Fibroblast of skin of right biceps (primary cell): Measurements from ENCODE around the gene ZEB1.
"Not testable (repeated sequence)": the region's sequence is repeated elsewhere in the genome, so short reads cannot be mapped to it uniquely, and the experiment has no call there.

Source experiments
- DNase-seq: peaks from one replicate; pipeline ENCODE4 v3.0.0-alpha.2; 2013

Gene ZEB1

DNA sequence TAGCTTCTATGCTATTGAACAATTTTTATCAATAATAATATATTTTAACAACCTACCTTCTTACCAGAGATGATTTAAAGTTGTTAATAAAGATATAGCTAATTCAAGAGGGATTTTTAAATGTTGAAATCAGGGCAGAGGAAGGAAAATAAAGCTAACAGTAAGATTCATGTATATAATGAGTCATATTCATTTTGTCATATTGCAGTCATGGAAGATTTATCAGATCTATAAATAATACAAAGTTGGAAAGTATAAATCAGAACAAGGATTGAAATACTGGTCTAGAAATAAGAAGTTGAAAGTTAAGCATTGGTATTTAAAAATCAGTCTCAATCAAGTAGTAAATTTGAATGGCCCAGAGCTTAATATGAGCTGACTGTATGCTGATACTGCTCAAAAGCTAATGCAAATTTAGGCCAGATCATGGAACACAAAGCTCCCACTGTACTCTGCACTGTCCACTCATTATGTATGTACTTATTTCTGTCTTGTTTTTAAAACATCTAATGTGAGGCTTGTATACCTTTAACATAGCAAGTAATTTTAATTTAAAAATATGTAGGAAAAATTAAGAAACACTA lies 196.9 kb downstream of the ZEB1 start:
- peak; percentile 17 for DNase-seq

DNA sequence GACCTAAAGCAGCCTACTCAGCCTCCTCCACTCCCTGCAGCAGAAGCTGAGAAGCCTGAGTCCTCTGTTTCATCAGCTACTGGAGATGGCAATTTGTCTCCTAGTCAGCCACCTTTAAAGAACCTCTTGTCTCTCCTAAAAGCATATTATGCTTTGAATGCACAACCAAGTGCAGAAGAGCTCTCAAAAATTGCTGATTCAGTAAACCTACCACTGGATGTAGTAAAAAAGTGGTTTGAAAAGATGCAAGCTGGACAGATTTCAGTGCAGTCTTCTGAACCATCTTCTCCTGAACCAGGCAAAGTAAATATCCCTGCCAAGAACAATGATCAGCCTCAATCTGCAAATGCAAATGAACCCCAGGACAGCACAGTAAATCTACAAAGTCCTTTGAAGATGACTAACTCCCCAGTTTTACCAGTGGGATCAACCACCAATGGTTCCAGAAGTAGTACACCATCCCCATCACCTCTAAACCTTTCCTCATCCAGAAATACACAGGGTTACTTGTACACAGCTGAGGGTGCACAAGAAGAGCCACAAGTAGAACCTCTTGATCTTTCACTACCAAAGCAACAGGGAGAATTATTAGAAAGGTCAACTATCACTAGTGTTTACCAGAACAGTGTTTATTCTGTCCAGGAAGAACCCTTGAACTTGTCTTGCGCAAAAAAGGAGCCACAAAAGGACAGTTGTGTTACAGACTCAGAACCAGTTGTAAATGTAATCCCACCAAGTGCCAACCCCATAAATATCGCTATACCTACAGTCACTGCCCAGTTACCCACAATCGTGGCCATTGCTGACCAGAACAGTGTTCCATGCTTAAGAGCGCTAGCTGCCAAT lies 202.2 kb downstream of the ZEB1 start:
- DNase-seq = no peak

DNA sequence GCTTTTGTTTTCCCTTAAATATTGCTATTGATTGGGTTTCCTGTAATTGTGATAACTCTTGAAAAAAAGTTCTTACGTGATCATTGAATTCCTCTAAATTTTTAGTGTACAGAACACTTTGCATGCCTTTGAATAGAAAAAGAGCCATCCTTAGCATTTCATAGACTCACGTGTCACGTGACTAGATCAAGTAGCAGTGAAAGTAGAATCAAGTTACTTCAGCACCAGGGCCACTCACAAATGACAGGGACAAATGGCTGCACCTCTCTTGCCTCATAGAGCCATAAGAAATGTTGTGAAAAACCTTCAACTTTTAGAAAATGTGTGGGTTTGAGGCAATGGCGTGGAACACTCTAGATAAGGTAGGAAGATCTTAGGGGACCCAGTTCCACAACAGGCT lies 203.8 kb downstream of the ZEB1 start:
- DNase-seq = no peak

DNA sequence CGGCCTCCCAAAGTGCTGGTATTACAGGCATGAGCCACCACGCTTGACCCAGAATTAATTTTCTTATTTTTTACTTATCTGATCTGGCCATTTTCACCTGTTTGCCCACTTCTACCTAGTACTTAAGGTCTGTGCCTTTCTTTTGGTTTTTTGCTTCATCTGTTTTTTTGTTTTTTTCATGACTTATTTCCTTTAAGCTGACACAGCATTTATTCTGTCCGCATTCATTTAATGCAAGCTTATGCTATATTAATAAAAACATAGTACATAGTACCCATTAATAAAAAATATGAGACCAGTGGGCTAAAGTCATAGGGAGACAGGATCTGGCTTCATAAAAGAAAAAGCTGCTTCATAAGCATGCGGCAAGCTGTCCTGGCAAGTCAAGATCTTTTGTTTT lies 205.4 kb downstream of the ZEB1 start:
- DNase-seq = no peak

DNA sequence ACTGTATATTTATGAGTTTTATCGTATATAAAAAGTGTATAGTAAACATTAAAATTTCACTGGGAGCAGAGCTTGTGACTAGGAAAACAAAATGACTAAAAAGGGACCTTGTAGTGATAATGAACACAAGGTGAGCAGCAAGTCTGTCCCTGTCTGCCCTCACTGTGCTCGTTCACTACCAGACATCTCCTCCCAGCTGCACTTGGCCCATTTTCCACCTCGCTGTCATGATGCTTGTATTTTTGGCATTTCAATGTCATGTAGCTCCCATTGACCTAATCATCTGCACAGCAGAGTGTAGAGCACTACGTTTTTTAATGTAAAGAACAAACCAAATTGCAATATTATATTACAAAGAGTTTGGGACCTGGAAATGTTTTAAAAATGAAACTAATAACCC lies 207.2 kb downstream of the ZEB1 start:
- DNase-seq = no peak

DNA sequence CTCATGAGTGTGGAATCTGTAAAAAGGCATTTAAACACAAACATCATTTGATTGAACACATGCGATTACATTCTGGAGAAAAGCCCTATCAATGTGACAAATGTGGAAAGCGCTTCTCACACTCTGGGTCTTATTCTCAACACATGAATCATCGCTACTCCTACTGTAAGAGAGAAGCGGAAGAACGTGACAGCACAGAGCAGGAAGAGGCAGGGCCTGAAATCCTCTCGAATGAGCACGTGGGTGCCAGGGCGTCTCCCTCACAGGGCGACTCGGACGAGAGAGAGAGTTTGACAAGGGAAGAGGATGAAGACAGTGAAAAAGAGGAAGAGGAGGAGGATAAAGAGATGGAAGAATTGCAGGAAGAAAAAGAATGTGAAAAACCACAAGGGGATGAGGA lies 207.7 kb downstream of the ZEB1 start:
- peak; percentile 62 for DNase-seq

DNA sequence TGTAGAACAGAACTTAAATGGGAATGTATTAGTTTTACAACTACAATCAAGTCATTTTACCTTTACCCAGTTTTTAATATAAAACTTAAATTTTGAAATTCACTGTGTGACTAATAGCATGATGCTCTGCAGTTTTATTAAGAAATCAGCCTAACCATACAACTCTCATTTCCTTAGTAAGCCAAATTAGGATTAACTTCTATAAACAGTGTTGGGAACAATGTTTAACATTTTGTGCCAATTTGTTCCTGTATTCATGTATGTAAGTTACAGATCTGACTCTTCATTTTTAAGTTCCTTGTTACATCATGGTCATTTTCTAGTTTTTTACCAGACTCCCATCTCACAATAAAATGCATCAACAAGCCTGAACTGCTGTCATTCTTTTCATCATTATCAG lies 209.8 kb downstream of the ZEB1 start:
- no peak for DNase-seq

DNA sequence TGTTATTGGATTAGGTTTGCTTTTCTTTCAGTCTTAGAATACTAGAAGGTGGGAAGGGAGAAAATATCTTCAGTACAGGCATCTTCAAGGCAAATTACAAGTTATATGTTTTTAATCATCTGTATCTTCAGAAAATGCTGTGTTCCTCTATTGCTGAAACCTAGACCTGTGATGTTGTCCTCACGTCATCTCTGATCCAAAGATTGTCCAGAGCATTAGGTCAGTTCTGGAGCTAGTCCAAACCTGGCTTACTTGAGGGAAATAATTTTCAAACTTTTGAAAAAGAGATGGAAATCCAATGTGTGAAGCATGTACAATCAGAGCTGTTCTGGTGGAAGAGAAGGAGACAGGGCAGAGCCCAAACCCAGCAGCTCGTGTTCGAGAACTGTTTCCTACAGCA lies 217.3 kb downstream of the ZEB1 start:
- DNase-seq = no peak

DNA sequence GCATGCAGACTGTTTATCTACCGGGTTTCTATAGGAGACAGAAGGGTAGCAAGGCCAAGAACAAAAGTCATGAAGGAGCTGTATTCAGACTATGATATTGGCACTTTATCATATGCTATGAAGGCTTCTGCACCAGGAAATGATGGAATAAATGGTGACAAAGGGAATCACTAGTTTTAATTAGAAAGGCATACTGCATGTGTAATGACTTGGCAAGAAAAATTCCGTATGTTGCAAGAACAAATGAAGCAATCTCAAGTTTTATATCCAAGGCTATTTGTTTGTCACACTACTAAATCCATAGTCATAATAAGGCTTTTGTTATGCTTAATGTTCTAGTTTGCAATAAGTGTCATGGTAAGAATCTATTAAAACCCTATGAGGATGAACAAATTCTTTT lies 230.9 kb downstream of the ZEB1 start:
- DNase-seq = peak; percentile 28

DNA sequence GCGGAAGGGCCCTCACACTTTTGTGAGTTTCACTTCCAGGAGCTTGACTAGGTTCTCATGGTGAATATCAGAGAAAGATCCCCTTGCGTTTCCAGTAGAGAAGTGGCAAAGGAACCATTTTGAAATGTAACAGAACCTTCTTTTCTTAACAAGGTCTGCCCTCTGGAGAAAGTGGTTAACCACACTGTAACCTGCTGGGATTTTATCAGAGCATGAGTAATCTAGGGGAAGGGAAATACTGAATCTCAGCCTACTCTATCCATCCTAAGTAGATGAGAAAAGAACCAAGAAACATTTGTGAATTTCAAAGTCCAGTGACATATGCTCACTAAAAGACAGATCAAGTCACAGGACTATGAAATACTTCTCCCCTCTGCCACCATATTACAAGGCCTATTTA lies 235.5 kb downstream of the ZEB1 start:
- peak; percentile 58 for DNase-seq

DNA sequence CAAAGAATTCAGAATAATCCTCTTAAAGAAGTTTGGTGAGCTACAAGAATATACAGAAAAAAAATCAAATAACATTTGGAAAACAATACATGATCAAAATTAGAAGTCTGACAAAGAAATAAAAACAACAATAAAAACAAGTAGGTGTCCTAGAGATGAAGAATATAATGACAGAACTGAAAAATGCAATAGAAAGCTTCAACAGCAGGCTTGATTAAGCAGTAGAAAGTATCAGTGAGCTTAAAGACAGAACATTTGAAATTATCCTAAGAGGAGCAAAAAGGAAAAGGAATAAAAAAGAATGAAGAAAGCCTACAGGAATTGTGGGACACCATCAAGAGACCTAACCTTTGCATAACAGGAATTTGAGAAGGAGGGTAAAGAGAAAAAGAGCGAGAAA lies 238.8 kb downstream of the ZEB1 start:
- DNase-seq = no peak

DNA sequence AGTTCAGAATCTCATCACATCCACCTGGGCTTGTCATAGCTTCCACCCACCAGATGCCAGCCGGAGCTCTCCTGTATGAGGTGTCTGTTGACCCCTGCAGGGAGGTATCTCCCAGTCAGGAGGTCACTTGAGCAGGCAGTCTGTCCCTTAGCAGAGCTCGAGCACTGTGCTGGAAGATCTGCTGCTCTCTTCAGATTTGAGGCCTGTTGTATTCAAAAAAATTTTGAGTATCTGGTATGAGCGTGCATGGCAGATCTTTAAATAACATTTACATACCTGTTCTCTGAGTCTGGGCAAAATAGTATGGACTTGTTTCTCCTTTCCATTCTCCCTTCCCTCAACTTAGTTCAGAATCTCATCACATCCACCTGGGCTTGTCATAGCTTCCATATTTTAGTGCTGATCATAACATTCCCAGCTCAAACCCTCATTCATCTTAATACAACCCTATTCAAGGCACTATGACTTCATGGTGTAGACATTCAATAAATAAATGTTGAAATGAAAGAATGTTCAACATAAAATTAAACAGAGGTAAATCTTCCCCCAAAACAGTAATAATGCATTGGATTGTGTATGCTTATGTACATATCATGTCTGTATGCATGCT lies 249.3 kb downstream of the ZEB1 start:
- DNase-seq = not testable (repeated sequence)

DNA sequence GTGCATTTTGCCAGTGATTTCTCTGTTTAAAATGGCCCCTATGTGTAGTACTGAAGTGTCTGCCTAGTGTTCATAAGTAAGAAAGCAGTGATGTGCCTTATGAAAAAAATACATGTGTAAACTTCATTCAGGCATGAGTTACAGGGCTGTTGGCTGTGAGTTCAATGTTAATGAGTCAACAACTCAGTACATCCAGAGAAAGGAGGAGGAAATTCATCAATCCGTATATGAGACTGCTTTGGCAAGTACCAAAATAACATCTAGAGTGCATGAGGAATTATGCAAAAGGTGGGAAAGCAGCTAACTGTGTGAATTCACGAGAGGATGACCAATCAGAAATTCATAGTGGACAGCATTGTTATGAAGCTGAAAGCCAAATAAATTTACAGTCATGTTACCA lies 255.6 kb downstream of the ZEB1 start:
- no peak for DNase-seq

DNA sequence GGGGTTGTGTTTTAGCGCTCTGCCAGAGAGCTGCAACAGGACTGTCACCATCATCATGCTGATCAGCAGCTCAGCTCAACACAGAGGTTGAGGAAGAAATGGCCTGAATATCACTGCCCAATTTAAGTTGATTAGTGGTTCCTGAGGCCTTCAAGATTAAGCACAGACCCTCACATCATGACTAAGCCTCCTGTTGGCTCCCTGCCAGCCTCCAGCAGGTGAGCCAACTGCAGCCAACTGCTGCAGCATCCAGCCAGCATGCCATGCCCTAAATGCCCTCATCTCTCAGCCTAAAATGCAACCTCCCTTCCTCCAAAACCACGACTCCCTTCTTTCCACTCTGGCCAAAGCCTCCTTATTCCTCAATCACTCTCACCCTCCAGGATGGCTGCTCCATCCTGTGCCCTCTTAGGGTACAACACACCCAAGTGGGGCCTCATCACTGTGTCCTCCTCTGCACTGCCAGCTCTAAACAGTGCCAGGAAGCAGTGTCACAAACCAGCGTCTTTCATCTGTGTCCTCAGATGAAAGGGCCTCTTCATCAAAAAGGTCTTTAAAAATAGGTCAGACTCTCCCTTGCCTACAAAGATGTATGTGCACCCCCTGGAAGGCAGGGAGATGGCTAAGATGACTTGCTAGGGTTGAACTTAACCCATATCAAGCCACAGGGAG lies 259.3 kb downstream of the ZEB1 start:
- no peak for DNase-seq

DNA sequence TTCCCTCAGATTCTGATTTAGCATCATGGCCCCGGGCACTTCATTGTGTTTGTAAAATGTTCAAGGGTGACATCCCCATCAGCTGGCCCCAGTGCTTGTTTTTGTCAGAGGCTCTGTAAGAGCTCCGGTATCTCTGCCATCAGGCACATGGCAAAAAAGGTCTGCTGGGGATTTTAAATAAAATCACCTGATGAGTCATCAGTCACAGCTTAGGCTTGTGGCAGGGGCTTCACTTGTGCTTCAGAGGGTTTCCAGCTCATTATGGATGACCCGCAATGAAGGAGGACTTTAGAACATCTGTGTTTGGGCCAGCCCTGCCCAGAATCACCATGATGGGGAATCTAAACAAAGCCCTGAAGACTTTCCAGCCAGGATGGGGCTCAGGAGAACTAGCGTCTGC lies 259.9 kb downstream of the ZEB1 start:
- DNase-seq = no peak
